PC-9 (cell line): ENCODE measurements around the gene ELOA2. TPM values are rescaled to one million over a fixed set of nuclear protein-coding genes. Genes with fewer than 3 reads are reported as not detected.

ENCODE experiments used
- BruUV-seq: library from RNA; stranded (reverse); fragments of 400-500 nt; replicated peaks from 2 replicates; lab custom pipeline; 2021; lab: Mats Ljungman, UMichigan
- CTCF ChIA-PET: fragments of 300-600 bp; sonication (Branson Sonifier 250); formaldehyde crosslinking; loops from one replicate; lab custom pipeline; 2022; ENCODE audit warnings: antibody characterized with exemption; lab: Charles Lee
- POLR2A ChIA-PET: fragments of 300-600 bp; sonication (Branson Sonifier 250); formaldehyde crosslinking; loops from one replicate; lab custom pipeline; 2022; ENCODE audit warnings: antibody characterized with exemption; ENCODE audit not compliant: unreplicated experiment; lab: Charles Lee
- DNase-seq, 2 experiments: peaks; one replicate each; pipeline versions ENCODE4 v3.0.0 to v3.0.0-alpha.2; 2015 to 2022; ENCODE audit warnings: mixed read lengths in 1 of 2
- H2AFZ ChIP-seq: fragments of 200-600 bp; sonication (generic); 2 replicates; pipeline ENCODE4 v1.8.1; 2017; ENCODE audit warnings: antibody characterized with exemption
- H3F3A ChIP-seq: fragments of 200-600 bp; sonication (generic); 2 replicates; pipeline ENCODE4 v1.8.1; 2017; ENCODE audit warnings: antibody characterized with exemption, mild to moderate bottlenecking, low read depth; ENCODE audit not compliant: insufficient read depth
- H3K27ac ChIP-seq: fragments of 200-600 bp; sonication (generic); 2 replicates; pipeline ENCODE4 v1.6.1; 2016; ENCODE audit warnings: mixed run types
- H3K27me3 ChIP-seq: fragments of 200-600 bp; sonication (generic); 2 replicates; pipeline ENCODE4 v1.6.1; 2016; ENCODE audit warnings: low read depth, mixed run types; ENCODE audit not compliant: insufficient read depth
- H3K36me3 ChIP-seq: fragments of 200-600 bp; sonication (generic); 2 replicates; pipeline ENCODE4 v1.6.1; 2016; ENCODE audit warnings: low read depth, mixed run types
- H3K4me1 ChIP-seq: fragments of 200-600 bp; sonication (generic); replicated peaks from 2 replicates; pipeline ENCODE4 v1.6.1; 2016; ENCODE audit warnings: mixed run types; ENCODE audit not compliant: insufficient read depth
- H3K4me2 ChIP-seq: fragments of 200-600 bp; sonication (generic); 2 replicates; pipeline ENCODE4 v1.6.1; 2017; ENCODE audit warnings: mixed run types
- H3K4me3 ChIP-seq: fragments of 200-600 bp; sonication (generic); 2 replicates; pipeline ENCODE4 v1.6.1; 2016; ENCODE audit warnings: mixed run types
- H3K79me2 ChIP-seq: fragments of 200-600 bp; sonication (generic); 2 replicates; pipeline ENCODE4 v1.6.1; 2017; ENCODE audit warnings: low read depth, mixed run types
- H3K9me2 ChIP-seq: fragments of 200-600 bp; sonication (generic); 2 replicates; pipeline ENCODE4 v1.8.1; 2017; ENCODE audit warnings: mild to moderate bottlenecking; ENCODE audit not compliant: insufficient read depth
- H3K9me3 ChIP-seq: fragments of 200-600 bp; sonication (generic); 2 replicates; pipeline ENCODE4 v1.8.1; 2016; ENCODE audit warnings: low read depth; ENCODE audit not compliant: insufficient read depth
- H4K20me1 ChIP-seq: fragments of 200-600 bp; sonication (generic); 2 replicates; pipeline ENCODE4 v1.8.1; 2017; ENCODE audit not compliant: insufficient read depth
- CTCF ChIP-seq: fragments of 200-600 bp; sonication (generic); conservative IDR thresholded peaks from 2 replicates; pipeline ENCODE4 v1.6.1; 2017; ENCODE audit warnings: mixed run types, antibody characterized with exemption, mild to moderate bottlenecking, moderate library complexity
- EZH2 ChIP-seq: fragments of 200-600 bp; sonication (generic); IDR thresholded peaks from 2 replicates; pipeline ENCODE4 v1.8.0; 2017; ENCODE audit warnings: antibody characterized with exemption, low read depth
- intact Hi-C: fragments of 100-400 bp; cut with micrococcal nuclease; formaldehyde crosslinking; loops from one replicate; pipeline ENCODE4 v1.10.0; 2022; ENCODE audit not compliant: unreplicated experiment
- total RNA-seq: library from RNA; stranded (reverse); gene quantifications from 2 replicates; pipeline ENCODE4 v1.2.3, GENCODE V29; 2021

Gene ELOA2
- total RNA-seq, 1 experiment from 2014 or later = not detected

GRCh38 chr18:47063096-47063495, 27.7 kb upstream of the ELOA2 start:
- ChIA-PET POLR2A (no interaction called here), CTCF (no interaction called here)
- Histone ChIP-seq H2AFZ (no peak overlapping the region), H3K4me3 (no peak overlapping the region), H3K4me1 (no peaks in the 10 kb centered on the region), H3K9me3 (no peaks in the 10 kb centered on the region), H3F3A (no peaks in the 10 kb centered on the region), H4K20me1 (no peaks in the 10 kb centered on the region), H3K79me2 (no peaks in the 10 kb centered on the region), H3K27me3 (no peaks in the 10 kb centered on the region), H3K36me3 (no peaks in the 10 kb centered on the region), H3K9me2 (no peaks in the 10 kb centered on the region), H3K4me2 (no peak overlapping the region), H3K27ac (no peak overlapping the region)
- DNase-seq = no peak
- TF ChIP-seq CTCF (no peak), EZH2 (no peak)
- intact Hi-C loops = no loop called here
- BruUV-seq = no TSS peak

- Histone ChIP-seq H3K9me2 (no peaks in the 10 kb centered on the region), H2AFZ (no peak overlapping the region), H3K9me3 (no peaks in the 10 kb centered on the region), H3K4me3 (no peak overlapping the region), H3K4me1 (no peaks in the 10 kb centered on the region), H3K79me2 (no peaks in the 10 kb centered on the region), H4K20me1 (no peaks in the 10 kb centered on the region), H3K27me3 (no peaks in the 10 kb centered on the region), H3K4me2 (no peak overlapping the region), H3K36me3 (no peaks in the 10 kb centered on the region), H3K27ac (no peak overlapping the region), H3F3A (no peaks in the 10 kb centered on the region)
- intact Hi-C loops = no loop called here
- TF ChIP-seq EZH2 = no peak
- TF ChIP-seq CTCF = no peak
- no peak for DNase-seq
- ChIA-PET CTCF (no interaction called here), POLR2A (no interaction called here)
- BruUV-seq = no TSS peak
Measured at GRCh38 chr18:47062471-47062870, 27.1 kb upstream of the ELOA2 start.

GRCh38 chr18:47054369-47054768, 18.9 kb upstream of the ELOA2 start:
- Histone ChIP-seq H3K9me2 (no peaks in the 10 kb centered on the region), H3K79me2 (no peaks in the 10 kb centered on the region), H3K4me1 (no peaks in the 10 kb centered on the region), H3K27me3 (no peaks in the 10 kb centered on the region; the same call in 1 of the 2 replicates), H3K36me3 (no peaks in the 10 kb centered on the region), H3K4me3 (no peak overlapping the region), H2AFZ (no peak overlapping the region), H4K20me1 (no peaks in the 10 kb centered on the region), H3F3A (no peaks in the 10 kb centered on the region), H3K27ac (no peak overlapping the region), H3K4me2 (no peak overlapping the region), H3K9me3 (no peaks in the 10 kb centered on the region)
- ChIA-PET POLR2A (interaction anchor here (0.8 kb wide), 1 partner anchor 844 kb away, joined by 8 read pairs; no protein-coding TSS in a partner anchor), CTCF (no interaction called here)
- DNase-seq = no peak
- TF ChIP-seq CTCF = no peak
- no peak for TF ChIP-seq EZH2
- BruUV-seq = no TSS peak
- intact Hi-C loops = loop anchor here (5.0 kb wide), 1 partner anchor 693 kb away; no protein-coding TSS in a partner anchor
